Activated CD8-positive, alpha-beta memory T cell treated with anti-CD3 and anti-CD28 coated beads for 36 hours (primary cell): ENCODE measurements around the gene OR12D3. TPM values are rescaled to one million over a fixed set of nuclear protein-coding genes. Genes with fewer than 3 reads are reported as not detected.

Source experiments
- total RNA-seq, 2 experiments: library from RNA; stranded (reverse); gene quantifications; one replicate each; pipeline ENCODE4 v1.2.3, GENCODE V29; 2021

OR12D3 gene
- total RNA-seq, 2 experiments from 2014 or later, result not detected

Other genes starting within 250 kb of the OR12D3 start
- gene OR2J2, start 204.4 kb downstream of the OR12D3 start, total RNA-seq, result not detected
- gene OR14J1, start 73.6 kb downstream of the OR12D3 start, total RNA-seq, result not detected
- gene OR5V1, start 6.4 kb downstream of the OR12D3 start, total RNA-seq, result not detected
- gene OR12D2, start 20.3 kb upstream of the OR12D3 start, total RNA-seq, result not detected
- not detected for gene OR12D1, start 39.6 kb upstream of the OR12D3 start, total RNA-seq
- gene OR10C1, start 64.0 kb upstream of the OR12D3 start, total RNA-seq, result not detected
- not detected for gene OR11A1, start 81.8 kb upstream of the OR12D3 start, total RNA-seq
- not detected for gene OR2H1, start 81.9 kb upstream of the OR12D3 start, total RNA-seq
- not detected for gene MAS1L, start 112.7 kb upstream of the OR12D3 start, total RNA-seq
- 1 to 10 TPM in 1 of 2 experiments, under 1 TPM in 1; 0.84 to 1.8 TPM for gene UBD, start 184.4 kb upstream of the OR12D3 start, total RNA-seq
- gene OR2H2, start 209.8 kb upstream of the OR12D3 start, total RNA-seq, result not detected